ENCODE results near the gene ARMC9.
"Not testable (repeated sequence)": the region's sequence is repeated elsewhere in the genome, so short reads cannot be mapped to it uniquely, and the experiment has no call there.

Gene ARMC9

DNA sequence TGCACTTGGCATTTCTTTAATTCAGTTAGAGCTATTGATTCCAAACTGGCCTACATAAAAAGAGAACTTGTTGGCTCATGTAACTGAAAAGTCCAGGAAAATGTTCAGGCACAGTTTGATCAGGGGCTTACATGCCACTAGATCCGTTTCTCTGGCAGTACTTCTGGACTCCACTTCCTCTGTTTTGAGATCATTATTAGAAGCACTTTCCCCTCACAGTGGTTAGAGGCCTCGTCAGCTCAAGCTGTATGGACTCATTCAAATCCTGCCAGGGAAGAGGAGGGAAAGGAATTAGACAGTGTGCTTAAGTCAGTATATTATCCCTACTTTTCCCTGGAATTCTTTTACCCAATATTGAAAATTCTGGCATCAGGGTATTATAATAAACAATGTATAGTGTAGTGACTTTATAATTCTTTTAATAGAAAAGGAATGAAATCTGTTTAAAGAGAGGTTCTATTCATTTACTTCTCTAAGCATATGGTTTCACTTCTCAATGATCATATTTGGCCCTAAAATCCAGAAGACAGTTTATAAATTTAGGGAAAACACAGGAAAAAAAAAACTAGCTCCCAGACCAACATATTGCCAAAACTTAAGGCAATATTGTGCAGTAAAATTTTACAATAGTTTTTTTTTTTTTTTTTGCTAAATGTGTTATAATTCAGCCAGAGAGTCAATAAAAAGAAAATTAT, 92.0 kb downstream of the ARMC9 start:
- DNase-seq: no peak

DNA sequence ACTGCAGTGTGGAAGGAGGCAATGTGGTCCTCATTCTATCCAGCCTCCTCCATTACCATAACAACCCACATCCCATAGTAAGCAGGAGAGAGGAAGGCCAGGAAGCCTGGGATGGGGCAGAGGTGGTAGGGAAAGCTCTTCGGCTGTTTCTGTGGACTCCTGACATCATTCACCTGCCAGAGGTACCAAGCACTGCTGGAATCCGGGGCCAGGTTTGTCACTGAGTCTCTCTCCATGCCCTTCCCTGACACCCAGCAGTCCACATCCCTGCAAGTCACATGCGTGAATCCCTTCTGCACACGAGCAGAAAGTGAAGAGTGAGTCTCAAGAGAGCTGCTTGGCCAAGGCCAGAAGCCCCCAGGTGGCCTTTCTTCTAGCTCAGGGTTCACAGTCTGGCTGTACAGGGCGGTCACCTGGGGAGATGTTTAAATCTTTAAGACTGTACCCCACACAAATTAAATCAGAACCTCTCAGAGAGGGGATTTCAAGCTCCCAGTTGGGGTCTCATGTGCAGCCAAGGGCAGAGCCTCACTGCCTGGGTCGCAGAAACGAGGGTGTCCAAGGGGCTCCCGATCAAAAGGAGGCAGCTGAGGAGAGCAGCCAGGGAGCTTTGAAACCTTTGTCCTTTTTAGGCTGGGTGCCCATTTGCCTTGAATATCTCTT, 94.2 kb downstream of the ARMC9 start:
- DNase-seq: no peak

DNA sequence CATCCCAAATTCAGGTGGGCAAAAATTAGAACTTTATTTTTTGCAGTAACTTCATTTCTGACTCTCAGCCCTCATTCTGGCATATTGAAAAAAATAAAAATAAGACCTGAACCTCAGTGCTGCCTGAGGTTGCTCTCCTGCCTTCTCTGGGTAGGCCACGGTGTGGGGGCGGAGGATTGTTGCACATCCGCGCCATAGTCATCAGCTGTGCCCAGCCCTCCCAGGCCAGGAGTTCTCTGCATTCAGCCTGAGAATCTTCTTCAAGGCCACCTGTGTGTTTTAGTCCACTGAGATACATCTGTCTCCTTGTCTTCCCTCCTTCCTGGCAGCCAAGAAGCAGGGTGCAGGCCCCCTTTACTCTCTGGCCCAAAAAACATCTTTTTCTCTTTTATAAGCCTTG, 94.7 kb downstream of the ARMC9 start:
- DNase-seq: no peak

DNA sequence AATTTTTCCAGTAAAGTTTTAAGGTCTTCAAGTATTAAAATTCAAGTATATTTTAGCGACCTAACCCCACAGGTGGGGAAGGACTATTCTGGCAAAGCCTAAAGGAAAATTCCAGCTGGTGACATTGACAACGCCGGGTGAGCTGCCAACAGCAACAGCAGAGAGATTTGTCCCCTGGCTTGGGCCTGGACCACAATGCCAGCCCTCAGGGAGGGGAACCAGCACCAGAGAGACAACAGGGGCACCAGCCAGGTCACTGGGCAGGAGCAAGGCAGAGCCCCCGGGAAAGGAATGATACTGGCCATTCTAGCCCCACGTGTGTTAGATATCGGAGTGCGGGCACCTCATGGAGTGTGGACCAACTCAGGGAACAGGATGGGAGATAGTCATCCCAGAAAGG, 95.7 kb downstream of the ARMC9 start:
- no peak for DNase-seq

DNA sequence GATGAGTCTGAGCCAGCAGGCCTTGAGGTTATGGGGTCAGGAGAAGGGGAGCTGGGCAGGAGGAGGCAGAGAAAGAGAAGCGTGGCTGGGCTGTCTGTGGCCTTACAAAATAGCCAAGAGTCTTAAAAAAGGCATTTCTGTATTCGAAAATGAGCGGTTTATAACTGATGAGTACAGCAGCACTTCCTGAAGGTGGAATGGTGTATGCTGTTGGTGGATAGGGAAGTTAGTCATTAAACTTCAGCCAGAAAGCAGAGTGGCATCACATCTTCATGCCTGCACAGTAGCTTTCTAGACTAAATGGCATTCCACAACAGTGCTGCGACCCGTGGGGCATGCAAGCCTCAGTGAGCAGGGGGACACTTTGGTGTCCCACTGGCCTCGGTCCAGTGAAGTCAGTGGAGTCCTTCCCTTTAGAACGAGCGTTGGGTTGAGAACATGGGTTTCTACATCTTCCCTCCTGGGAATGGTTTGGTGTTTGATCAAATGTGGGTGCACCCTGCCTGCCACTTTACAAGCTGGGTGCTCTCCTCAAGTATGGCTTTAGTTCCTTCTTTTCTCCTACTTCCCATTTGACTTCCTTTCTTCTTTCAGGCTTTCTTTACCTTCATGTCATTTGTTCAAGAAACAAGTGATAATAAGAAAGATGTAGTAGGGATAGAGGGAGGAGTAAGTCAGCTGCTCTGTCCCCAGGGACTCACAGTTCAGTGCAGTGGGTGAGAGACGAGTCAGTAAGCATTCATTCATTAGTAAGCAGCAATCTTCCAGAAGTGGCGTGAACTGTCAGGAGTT, 96.3 kb downstream of the ARMC9 start:
- DNase-seq: no peak

DNA sequence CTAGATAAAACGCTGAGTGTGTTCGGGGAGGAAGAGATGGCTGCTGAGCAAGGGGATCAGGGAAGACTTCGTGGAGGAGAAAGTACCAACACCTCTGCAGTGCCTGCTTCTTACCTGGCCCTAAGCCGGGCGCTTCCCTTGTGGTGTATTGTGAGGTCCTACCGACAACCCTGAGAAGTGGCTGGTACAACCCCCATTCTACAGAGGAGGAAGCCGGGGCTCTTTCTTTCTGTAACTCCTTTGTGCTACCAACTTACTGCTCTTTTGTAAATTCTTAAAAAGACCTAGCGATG, 96.9 kb downstream of the ARMC9 start:
- no peak for DNase-seq

DNA sequence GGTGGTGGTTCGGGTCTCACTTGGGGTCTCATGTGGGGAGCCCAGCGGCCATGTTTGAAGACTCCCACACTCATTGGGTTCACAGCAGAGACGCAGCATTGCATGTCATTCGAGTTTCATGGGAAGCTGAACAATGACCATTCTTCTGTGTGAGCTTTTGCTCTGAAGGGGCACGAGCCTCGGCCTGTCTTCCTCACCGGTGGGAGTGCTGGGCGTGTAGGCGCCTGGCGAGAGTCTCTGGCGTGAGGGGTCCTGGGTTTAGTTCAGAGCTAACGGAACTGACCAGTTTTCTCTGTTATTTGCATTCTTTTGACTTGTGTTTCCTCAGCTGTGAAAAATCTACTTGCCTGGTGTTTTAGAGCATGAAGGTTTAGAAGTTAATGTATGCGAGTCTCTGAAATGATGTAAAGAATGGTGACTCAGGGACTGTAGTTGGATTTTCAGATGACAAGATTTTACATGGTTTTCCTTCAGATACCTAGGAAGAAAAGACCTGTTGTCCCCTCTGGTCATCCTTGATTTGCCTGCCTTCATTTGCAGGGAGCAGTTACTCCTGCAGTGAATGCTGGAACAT, 98.1 kb downstream of the ARMC9 start:
- DNase-seq: no peak

DNA sequence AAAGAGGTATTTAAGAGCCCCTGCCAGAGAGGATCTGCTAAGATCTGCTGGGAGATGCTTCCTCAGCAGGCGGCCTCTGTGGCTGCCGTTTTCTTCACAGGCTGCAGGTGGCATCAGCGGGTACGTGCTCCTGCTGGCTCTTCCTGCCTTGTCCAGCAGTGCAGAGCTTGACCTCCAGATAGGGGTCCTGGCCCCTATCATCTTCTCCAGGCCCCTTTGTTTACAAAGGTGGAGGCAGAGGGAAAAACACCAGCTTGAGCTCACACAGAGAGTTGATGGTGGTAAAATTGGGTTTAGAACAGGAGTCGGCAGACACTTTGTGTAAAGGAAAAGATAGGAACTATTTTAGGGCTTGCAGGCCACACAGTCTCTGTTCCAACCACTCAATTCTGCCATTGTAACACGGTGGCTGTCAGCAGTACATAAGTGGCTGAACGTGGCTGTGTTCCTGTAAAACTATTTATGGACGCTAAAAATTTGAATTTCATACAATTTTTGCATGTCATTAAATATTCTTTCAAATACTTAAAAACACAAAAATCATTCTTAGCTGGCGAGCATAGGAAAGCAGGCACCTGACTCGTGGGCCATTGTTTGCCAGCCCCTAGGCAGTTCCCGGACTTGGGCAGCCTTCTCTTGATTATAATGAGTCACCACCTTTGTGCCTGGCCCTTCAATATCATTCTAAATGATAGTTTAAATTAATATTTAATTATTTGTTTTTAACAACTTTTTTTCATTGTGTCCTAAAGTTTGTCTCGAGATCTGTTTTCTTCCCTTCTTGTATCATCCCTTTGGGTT, 98.9 kb downstream of the ARMC9 start:
- no peak for DNase-seq

DNA sequence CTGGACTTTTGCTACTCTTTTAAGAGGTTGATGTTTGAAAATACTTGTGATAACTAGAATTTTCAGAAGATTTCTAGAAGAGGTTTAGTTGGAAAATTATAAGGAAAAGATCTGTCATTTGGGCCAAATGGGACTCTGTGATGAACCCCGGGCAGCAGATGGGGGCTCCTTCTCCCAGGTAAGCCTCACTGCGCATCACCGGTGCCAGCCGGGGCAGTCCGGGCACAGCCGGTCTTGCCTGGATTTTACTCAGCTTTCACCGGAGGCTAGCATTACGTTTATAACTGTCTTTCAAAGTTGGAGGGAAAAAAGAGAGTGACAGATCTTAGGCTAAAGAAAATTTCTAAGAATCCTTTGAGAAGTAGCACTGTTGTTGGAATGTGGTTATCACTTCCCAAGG, 99.7 kb downstream of the ARMC9 start:
- DNase-seq: no peak

DNA sequence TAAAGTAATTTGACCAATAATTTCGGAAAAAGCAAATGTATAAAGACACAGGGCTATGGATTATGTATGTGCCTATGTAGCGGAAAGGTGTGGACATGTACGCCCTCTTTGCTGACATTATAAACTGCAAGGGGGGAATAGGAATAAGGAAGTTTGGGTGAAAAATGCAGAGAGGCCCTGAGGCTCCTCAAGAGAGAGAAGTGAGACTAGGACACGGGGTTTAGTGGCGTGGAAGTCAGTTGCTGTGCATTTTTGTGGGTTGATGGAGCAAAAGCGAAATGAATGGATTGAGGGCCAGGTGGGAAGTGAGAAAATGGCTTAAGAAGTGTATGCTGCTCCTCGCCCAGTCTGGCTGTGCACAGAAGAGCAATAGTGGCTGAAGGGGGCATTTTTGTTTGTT, 100.8 kb downstream of the ARMC9 start:
- DNase-seq: no peak

DNA sequence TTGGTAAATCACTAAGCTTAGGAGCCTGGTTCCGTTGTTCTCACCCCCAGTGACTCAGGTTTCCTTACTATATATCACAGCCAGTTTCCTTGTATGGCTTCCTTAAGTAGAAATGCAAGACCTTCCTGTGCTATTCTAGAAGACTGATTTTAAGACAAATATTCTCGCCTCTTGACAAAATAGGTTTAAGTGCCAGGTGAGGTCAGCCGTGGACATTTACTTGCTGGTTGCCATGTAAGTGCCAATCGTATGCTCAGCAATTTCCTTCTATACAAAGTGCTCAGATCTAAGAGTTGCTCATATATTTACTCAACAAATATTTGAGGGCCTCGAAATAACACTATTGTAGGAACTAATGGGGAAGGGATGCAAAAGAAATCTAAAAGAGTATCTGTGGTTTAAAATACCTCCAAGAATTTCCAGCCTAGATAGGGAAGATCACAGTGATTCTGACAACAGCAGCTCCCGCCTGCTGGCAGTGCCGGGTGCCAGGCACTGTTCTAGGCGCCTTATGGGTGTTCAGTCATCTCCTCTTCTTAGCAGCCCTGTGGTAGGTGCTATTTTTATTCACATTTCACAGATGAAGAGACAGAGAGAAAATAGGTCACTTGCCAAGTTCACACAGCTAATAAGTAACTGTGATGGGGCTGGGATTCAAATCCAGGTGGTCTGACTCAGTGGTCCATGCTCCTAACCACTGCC, 101.7 kb downstream of the ARMC9 start:
- no peak for DNase-seq

DNA sequence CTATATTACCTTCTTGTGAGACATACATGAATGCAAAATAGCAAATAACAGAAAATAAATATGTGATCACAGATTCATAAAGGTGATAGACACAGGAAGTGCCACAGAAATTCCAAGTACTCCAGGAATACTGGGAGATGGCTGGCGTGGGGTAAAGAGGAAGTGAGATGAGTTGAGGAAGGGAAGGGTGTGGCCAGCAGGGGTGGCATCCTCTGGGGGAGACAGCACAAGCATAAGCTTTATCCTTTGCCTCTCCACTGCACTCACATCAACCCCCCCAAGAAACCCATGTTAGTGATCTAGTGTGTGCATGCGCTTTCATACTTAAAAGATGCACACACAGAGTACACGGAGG, 102.3 kb downstream of the ARMC9 start:
- no peak for DNase-seq

DNA sequence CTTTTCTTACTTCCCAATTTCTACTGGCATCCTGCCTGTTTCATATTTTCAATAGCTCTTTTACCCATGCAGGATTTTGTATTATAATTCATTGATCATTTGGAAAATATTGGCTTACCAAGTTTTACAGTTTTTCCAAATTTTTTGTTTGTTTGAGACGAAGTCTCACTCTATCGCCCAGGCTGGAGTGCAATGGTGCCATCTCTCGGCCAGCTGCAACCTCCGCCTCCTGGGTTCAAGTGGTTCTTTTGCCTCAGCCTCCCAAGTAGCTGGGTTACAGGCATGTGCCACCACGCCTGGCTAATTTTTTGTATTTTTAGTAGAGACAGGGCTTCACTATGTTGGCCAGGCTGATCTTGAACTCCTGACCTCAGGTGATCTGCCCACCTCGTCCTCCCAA, 105.8 kb downstream of the ARMC9 start:
- DNase-seq: not testable (repeated sequence)

DNA sequence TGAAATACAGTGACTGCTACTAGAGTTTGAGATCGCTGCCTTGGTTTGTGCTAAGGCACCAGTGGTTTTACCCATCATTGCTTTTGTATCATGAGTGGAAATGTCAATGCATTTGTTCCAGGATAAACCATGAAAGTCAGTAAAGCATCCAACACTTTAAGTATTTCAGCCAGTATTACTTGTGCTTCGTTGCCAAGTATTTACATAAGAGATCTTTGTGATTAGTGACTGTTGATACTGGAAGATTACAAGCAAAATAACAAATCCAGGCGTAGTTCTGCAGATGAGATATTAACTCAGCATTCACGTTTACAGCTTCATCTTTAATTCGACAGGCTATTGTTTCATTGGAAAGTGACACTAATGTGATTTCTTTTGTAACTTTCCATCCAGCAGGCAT, 106.8 kb downstream of the ARMC9 start:
- DNase-seq: no peak

DNA sequence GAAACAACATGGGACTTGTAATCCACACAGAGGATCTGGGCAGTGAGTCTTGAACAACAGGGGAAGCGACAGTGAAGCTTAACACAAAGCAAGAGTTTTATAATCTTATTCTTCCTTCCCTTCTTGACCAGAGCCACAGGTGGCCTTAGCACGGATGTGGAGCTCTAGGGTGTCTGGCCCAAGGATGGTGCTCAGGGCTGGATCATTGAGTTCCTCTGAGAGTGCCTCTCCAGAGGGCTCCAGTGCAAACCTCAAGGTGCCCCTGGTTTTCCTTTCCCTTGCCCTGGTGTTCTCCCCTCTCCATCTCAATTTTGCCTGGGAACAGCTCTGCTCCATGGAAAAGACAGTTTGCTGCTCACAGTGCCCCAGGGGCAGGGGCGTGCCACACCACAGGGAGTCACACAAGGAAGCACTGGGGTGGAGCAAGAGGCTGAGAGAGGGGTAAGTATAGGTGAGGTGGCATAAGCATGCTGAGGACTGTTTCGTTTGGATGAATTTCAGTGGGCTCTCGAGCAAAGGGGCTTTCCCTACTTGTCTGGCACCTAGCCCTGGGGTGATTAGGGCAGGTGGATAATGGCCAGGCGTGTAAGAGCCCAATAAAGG, 108.5 kb downstream of the ARMC9 start:
- no peak for DNase-seq

DNA sequence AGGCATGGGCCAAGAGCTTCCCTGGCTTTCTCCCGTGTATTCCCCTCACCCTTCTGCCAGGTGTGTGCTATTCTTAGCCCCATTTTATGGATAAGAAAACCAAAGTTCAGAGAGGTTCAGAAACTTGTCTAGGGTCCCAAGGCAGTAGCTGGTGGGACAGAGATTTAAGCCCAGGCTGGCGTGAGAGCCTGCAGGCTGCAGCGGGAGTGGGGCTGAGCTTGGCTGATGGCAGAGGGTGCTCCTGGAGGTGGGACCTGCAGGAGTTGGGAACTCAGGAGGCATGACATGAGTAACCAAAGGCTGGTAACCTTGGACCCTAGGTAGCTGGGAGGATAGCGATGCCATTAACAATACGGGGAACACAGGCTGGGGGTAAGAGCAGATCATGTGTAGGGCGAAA, 109.8 kb downstream of the ARMC9 start:
- no peak for DNase-seq

DNA sequence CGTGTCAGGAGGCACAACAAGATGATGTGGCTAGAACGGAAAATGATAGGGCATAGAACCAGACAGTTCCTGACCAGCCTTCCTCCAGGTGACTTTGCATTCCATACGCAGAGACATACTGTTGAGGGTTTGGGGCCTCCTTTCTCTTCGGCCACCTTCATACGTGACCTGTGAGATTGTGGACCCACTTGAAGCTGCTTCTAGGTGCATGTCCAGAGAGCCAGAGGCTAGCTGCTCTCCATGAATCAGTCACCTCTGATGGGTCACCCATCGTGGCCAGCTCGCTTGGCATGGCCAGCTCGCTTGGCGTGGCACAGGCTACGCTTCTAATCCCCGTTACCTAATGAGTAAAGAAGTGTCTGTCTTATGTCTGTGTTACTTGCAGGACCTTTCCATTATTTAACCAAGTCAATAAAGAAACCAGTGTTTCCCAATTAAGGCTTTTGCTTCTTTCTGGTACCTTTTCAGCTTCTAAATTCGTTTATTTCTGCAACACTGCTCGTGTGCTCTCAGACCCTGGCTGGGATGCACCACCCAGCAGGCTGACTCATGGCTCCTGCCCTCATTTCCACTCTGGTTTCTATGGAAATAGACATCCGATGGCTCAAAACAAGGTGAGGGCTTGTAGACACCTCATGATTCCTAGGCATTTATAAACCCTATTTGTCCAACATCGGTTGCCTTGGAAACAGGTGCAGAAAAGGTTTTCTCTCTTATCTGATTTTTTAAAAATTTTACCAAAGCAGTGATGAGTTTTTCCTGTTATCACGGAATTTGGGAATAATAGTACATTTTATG, 110.4 kb downstream of the ARMC9 start:
- DNase-seq: no peak

DNA sequence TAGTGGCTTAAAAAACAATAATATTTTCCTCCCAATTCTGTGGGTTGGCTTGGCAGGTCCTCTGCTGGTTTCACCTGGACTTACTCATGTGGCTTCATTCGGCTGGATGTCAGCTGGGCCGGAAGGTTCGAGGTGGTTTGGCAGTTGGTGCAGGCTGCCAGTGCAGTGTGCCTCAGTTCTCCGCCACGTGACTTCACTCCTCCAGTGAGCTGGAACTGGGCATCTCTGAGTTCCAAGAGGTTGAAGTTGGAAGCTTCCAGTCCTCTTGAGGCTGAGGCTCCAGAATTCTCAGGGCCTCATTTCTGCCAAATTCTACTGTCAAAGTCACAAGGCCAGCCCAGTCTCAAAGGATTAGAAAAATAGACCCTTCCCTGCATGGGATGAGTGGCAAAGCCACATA, 113.6 kb downstream of the ARMC9 start:
- DNase-seq: no peak

DNA sequence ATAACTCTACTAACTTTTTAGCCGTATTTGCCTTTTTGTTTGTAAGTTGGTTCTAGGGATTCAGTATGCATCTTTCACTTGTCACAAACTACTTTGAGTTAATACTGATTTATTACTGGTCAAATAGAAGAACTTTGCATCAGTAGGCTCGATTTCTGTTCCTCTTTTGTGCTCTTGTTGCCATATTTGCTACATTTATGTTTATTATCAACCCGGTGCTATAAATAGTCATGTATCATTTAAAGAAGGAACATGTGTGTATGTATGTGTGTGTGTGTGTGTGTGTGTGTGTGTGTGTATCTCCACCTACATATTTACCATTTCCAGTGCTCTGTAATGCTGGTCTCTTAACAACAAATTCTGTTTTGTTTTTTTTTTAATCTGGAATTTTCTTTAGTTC, 117.5 kb downstream of the ARMC9 start:
- no peak for DNase-seq

DNA sequence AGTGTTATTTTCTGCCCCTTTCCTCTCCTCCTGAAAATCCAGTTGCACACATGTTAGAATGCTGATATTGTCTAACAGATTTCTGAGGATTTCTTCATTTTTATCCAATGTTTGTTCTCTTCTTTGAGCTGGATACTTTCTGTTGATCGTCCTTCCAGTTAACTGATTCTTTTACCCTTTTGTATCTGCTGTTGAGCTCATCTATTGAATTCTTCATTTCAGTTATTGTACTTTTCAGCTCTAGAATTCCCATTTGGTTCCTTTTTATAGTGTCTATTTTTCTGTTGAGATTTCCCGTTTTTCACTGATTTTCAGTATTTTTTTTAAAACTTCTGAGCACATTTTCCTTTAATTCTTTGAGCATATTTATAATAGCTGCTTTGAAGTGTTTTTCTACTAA, 119.1 kb downstream of the ARMC9 start:
- DNase-seq: no peak

DNA sequence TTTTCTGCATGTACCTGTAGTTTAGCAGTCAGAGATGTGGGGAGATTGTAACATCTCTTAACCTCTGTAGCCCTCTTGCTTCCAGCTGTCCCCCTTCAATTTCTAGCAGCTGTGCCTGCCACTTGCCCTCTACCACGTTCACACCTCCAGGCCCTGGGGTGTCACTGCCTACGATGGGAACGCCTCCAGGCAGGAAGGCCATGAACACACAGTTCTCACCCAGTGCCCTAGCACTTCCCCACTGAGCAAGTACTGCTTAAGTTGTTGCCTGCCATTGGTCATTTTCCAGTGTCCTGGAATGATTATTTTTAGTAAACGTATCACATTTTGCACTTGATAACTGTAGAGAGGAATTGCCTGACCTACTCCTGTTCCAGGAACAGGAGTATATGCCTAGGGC, 120.0 kb downstream of the ARMC9 start:
- DNase-seq: no peak
